ENCODE measurements around the gene MPPED1.

The MPPED1 gene

GRCh38 chr22:43428521-43428920, 16.7 kb downstream of the MPPED1 start:
- DNase-seq (ENCODE audit: extremely low read depth in 1 of 2, low read depth in 1 of 2), result no peak

- DNase-seq (ENCODE audit: extremely low read depth in 1 of 2, low read depth in 1 of 2), result no peak
Measured at GRCh38 chr22:43429426-43429825, 17.6 kb downstream of the MPPED1 start.

GRCh38 chr22:43431808-43432554, 20.2 kb downstream of the MPPED1 start:
- DNase-seq (ENCODE audit: extremely low read depth in 1 of 2, low read depth in 1 of 2), result no peak

GRCh38 chr22:43432883-43433415, 21.1 kb downstream of the MPPED1 start:
- no peak for DNase-seq (ENCODE audit: extremely low read depth in 1 of 2, low read depth in 1 of 2)

DNA sequence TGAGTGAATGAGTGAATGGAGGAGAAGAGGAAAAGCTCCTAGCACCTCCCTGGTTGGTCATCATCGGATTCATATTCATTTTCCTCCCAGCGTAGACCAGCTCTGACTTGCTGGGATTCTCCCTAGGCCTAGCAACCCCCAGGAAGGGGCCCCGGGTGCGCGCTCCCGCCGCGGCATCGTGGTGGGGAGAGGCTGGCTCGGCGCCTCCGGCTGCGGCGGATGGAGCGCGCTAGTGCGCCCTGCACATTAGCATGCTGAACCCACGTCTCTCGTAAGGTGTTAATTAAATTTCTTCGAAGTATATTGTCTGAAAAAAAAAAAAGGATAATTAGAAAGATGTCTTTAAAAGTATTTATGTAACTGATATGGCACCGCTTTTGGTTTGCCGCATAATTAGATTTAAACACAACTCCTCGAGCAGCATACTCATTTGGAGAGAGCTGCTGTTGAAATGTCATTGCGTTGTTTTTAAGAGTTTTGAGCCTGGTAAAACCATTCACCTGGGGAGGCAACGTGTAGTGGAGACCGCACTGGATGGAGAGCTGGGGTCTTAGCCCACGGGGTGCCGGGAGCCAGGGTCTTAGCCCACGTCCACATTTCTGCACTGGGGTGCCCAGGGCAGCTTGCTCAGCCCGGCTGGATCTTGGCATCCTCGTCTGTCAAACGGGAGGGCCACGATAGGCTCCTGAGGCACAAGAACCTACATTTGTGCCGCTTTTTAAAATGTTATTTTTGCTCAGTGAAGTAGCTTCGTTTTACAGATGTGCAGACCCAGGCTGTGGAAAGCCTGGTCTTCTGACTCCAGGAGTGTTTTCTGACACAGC, 21.8 kb downstream of the MPPED1 start:
- no peak for DNase-seq (ENCODE audit: extremely low read depth in 1 of 2, low read depth in 1 of 2)

DNA sequence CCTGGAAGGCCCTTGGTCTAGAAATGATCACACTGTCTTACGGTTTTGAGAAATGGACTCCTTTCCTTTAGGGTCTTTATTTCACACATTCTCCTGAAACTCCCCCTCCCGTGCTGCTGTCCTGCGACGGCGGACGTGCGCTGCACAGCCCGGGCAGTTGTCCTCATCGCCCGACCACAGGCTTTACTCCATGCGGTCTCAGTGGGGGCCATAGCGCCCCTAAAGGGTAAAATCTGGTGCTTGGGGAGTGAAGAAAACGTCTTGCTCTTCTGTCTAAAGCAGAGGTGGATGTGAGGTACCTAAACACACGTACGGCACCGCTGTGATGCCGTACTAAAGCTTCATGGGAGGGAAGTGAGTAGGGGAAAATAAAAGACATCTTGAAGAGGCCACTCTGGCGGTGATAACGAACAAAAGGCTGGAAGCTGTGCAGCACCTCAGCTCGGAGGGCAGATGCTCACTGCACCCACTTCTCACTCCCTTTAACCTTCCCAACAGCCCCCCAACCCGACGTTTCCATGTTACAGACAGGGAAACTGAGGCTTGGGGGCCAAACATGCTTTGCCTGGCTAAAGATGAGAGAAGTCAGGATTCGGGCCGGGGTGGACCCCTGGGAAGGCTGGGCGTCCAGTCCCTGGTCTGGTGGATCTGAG, 22.6 kb downstream of the MPPED1 start:
- no peak for DNase-seq (ENCODE audit: extremely low read depth in 1 of 2, low read depth in 1 of 2)

- DNase-seq (ENCODE audit: extremely low read depth in 1 of 2, low read depth in 1 of 2), result no peak
Measured at GRCh38 chr22:43434928-43435311, 23.1 kb downstream of the MPPED1 start.

GRCh38 chr22:43435851-43436811, 24.3 kb downstream of the MPPED1 start:
- DNase-seq (ENCODE audit: extremely low read depth in 1 of 2, low read depth in 1 of 2), result no peak

DNA sequence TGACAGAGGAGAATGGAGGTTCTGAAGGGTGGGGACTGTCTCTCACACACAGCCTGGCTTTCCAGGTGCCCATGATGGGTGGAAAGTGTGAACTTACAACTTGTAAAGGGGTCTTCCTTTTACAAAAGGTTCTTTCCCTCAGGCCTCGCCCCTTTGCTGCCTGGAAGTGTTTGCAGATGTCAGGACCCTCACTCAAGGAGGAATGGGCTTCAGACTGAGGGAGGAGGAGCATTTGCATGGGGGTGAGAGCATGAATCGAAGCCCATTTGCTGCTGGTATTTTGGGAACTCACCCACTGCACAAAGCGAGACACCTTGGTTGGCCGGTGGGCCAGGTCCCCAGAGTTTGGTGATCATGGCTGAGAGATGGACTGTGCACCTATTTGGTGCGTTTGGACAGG, 25.1 kb downstream of the MPPED1 start:
- DNase-seq (ENCODE audit: extremely low read depth in 1 of 2, low read depth in 1 of 2), result no peak

DNA sequence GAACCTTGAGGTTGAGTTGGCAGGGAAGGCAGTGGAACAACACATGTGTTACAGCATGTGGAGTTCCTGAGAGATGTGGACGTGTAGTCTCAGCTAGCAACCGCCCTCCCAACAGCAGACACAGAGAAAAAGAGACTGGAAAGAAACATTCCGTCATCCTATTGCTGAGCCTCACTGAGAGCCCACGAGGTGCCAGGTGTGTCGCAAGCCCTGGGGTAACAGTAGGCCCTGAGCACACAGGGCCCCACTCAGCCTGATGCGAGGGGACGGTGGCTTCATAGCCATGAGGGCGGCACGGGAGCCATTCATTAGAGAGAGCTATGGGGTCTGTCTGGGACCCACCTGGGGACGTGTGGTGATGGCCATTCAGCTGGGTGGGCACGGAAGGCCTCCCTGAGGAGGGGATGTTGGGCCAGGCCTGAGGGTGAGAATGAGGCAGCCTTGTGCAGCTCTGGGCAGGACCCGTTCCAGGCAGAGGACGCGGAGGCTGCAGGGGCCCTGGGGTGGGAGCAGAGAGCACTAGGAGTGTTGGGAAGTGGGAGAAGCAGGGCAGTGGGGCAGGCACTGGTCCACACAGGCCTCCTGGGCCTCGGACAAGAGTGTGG, 26.2 kb downstream of the MPPED1 start:
- no peak for DNase-seq (ENCODE audit: extremely low read depth in 1 of 2, low read depth in 1 of 2)

GRCh38 chr22:43438666-43439347, 27.0 kb downstream of the MPPED1 start:
- no peak for DNase-seq (ENCODE audit: extremely low read depth in 1 of 2, low read depth in 1 of 2)

DNA sequence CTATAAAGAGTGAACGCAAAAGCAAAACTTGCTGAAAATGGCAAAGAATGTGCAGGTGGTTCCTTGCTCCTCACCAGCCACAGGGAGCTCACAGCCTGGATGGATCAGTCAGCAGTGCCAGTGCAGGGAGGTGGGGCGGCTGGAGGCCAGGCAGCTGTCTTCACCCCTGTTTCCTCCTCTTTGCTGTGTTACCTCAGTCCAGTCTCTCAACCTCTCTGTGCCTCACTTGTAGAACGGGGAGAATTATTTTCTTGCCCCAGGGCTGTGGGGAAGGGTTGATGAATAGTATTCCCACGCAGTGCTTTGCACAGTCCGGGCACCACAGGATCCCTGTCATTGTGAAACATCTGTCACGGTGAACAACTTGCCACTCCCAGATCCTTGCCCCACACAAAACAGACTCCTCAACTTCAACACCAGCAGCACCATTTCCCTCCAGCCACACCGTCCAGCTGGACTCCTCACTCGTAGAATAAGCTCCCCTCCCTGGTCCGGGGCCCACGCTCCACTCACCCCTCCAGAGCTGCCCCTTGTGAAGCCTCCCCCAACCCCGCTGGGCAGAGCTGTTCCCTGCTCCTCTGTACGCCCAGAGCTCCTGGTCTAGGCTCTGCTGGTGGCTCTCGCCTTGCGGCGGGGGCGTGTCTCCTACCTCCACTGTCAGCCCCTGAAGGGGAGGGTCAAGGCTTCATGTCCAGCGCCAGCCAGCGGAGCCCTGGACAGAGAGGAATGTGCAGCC, 27.7 kb downstream of the MPPED1 start:
- no peak for DNase-seq (ENCODE audit: extremely low read depth in 1 of 2, low read depth in 1 of 2)

- no peak for DNase-seq (ENCODE audit: extremely low read depth in 1 of 2, low read depth in 1 of 2)
Measured at GRCh38 chr22:43440104-43440387, 28.2 kb downstream of the MPPED1 start.

GRCh38 chr22:43440556-43440955, 28.7 kb downstream of the MPPED1 start:
- no peak for DNase-seq (ENCODE audit: extremely low read depth in 1 of 2, low read depth in 1 of 2)

DNA sequence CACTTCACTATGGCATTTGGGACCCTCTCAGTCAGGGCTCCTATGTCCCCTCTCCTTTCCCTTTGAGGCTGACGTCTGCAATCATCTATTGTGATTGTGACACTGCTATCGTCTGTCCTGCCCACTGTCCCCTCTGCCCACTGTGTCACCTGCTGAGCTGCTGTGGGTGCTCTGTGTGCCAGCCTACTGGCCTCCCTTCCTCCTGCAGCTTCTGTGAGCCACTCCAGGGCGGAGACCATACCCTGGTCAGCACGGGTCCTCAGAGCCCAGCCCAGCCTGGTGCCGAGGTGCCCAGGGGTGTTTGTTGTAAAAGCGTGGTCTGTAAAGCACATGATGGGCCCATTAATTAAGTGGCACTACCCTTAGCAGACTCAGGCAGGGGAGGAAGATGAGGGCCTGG, 29.4 kb downstream of the MPPED1 start:
- no peak for DNase-seq (ENCODE audit: extremely low read depth in 1 of 2, low read depth in 1 of 2)

GRCh38 chr22:43441751-43442150, 29.9 kb downstream of the MPPED1 start:
- DNase-seq (ENCODE audit: extremely low read depth in 1 of 2, low read depth in 1 of 2), result no peak

- DNase-seq (ENCODE audit: extremely low read depth in 1 of 2, low read depth in 1 of 2), result no peak
Measured at GRCh38 chr22:43442386-43443151, 30.8 kb downstream of the MPPED1 start.

- DNase-seq (ENCODE audit: extremely low read depth in 1 of 2, low read depth in 1 of 2), result no peak
Measured at GRCh38 chr22:43443152-43443471, 31.3 kb downstream of the MPPED1 start.
